SJSA1 (cell line): Measurements from ENCODE around the gene EZR. TPM values are rescaled to one million over a fixed set of nuclear protein-coding genes. Genes with fewer than 3 reads are reported as not detected.

Source experiments
- DNase-seq, 2 experiments: peaks; one replicate each; pipeline ENCODE4 v3.0.0-alpha.2; 2015 to 2020; ENCODE audit warnings: low spot score in 2 of 2, low read depth in 1 of 2
- H3K27ac ChIP-seq: fragments of 250-450 bp; sonication (Bioruptor Pico); 2 replicates; pipeline ENCODE4 v1.5.1; 2020; ENCODE audit warnings: mild to moderate bottlenecking, moderate library complexity
- H3K27me3 ChIP-seq: fragments of 250-450 bp; sonication (Bioruptor Pico); replicated peaks from 2 replicates; pipeline ENCODE4 v1.5.1; 2020; ENCODE audit warnings: mild to moderate bottlenecking, moderate library complexity
- H3K36me3 ChIP-seq: fragments of 250-450 bp; sonication (Bioruptor Pico); 2 replicates; pipeline ENCODE4 v1.5.1; 2020; ENCODE audit warnings: mild to moderate bottlenecking
- H3K4me1 ChIP-seq: fragments of 250-450 bp; sonication (Bioruptor Pico); replicated peaks from 2 replicates; pipeline ENCODE4 v1.6.1; 2021; ENCODE audit warnings: mild to moderate bottlenecking
- H3K4me3 ChIP-seq: fragments of 250-450 bp; sonication (Bioruptor Pico); 2 replicates; pipeline ENCODE4 v1.5.1; 2020; ENCODE audit warnings: mild to moderate bottlenecking
- H3K9me3 ChIP-seq: fragments of 250-450 bp; sonication (Bioruptor Pico); replicated peaks from 2 replicates; pipeline ENCODE4 v1.5.1; 2020; ENCODE audit warnings: mild to moderate bottlenecking
- total RNA-seq: library from RNA; depleted of rRNA; stranded (reverse); fragments of >200 nt; shearing (Covaris generic); gene quantifications from 2 replicates; pipeline ENCODE4 v1.2.3, GENCODE V29; 2014

Gene EZR
- total RNA-seq, 1 experiment from 2014 or later, result 246 TPM

DNA sequence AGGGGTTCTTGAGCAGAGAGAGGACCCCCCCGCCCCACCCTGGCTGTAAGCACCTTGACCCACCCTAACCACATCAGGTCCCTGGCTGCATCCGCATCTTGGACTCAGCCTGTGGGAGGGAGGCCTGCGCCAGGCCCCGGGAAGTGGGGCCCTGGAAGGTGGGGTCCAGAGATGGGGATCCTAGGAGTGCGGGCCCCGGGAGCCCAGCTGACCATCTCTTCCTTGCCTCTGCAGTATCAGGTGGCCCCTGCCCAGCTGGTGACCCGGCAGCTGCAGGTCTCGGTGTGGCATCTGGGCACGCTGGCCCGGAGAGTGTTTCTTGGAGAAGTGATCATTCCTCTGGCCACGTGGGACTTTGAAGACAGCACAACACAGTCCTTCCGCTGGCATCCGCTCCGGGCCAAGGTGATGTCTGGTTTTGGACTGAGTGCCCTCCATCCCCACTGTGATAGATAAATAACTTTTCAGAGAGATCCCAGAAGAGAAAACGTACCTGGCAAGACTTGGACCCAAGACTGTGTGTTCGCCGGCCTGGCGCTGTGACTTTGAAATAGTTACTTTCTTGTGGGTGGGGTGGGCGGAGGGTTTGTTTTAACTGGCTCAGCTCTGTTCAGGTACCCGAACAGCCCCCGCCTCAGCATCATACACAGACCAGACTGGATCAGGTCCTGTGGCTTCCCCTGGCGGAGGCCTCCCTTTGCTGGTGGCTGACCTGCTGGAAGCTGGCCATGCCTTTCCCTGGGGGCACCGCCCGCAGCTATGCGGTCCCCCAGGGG, 62.0 kb downstream of the EZR start:
- Histone ChIP-seq H3K27ac (no peak overlapping the region), H3K9me3 (no peaks in the 10 kb centered on the region), H3K4me1 (no peaks in the 10 kb centered on the region), H3K4me3 (no peak overlapping the region), H3K36me3 (peaks cover 27% of the 10 kb centered on the region), H3K27me3 (no peaks in the 10 kb centered on the region)
- no peak for DNase-seq

DNA sequence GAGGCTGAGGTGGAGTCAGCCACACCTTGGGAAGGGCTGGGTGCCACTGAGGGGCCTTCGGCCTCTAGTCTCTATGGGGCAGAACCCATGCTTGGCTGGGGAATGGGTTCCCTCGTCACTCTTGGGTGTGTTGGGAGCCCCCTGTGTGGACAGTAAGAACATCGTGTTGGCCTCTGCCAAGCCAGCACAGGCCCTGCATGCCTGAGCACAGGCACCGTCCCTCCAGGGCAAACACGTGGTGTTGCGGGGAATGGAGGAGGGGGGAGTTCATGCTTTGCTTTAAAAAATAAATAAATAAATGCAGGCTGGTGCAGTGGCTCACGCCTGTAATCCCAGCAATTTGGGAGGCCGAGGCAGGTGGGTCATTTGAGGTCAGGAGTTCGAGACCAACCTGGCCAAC, 63.0 kb downstream of the EZR start:
- Histone ChIP-seq H3K36me3 (peaks cover 19% of the 10 kb centered on the region), H3K9me3 (no peaks in the 10 kb centered on the region), H3K27ac (no peak overlapping the region), H3K4me1 (no peaks in the 10 kb centered on the region), H3K4me3 (no peak overlapping the region), H3K27me3 (no peaks in the 10 kb centered on the region)
- DNase-seq, result no peak

DNA sequence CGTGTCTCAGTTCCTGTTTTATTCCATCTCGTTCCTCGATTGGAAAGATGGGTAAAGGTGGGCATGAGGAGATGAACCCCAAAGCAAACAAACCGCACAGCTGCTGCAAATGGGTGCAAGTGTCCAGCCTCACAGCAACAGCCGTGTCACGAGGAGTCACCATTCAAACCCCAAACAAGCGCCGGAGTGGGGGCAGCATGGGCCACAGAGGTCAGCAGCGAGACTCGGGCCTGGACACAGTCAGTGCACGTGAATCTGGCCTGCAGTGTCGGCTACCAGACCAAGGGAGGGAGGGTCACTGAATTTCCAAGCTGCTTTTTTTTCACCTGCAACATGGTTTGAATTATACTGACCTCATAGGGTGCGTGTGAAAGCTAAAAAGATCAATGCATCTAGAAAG, 63.5 kb downstream of the EZR start:
- Histone ChIP-seq H3K27ac (no peak overlapping the region), H3K36me3 (peaks cover 19% of the 10 kb centered on the region), H3K9me3 (no peaks in the 10 kb centered on the region), H3K4me1 (no peaks in the 10 kb centered on the region), H3K27me3 (no peaks in the 10 kb centered on the region), H3K4me3 (no peak overlapping the region)
- no peak for DNase-seq

- Histone ChIP-seq H3K9me3 (no peaks in the 10 kb centered on the region), H3K4me1 (no peaks in the 10 kb centered on the region), H3K27ac (no peak overlapping the region), H3K27me3 (no peaks in the 10 kb centered on the region), H3K4me3 (no peak overlapping the region), H3K36me3 (peaks cover 20% of the 10 kb centered on the region)
- DNase-seq, result no peak
Observed at GRCh38 chr6:158754738-158755137, 64.4 kb downstream of the EZR start.

DNA sequence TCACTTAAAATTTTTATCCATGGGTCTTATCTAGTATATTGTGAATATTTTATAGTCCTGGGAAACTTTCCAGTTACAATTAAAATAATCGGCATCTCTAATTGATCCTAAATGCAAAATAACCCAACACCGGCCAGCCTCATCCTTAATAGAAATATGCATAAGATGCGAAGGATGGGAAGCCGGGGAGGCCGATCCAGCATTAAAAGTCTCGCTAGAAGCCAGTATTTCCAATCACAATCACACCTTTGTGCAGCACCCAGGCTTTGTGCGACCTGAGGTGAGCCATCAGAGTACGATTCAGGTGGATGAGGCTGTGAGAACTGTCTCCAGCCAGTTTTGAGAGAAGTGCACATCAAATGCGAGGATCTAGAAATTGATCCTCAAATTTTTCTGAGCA, 65.4 kb downstream of the EZR start:
- Histone ChIP-seq H3K9me3 (no peaks in the 10 kb centered on the region), H3K4me3 (no peak overlapping the region), H3K36me3 (peaks cover 22% of the 10 kb centered on the region), H3K27ac (no peak overlapping the region), H3K4me1 (no peaks in the 10 kb centered on the region), H3K27me3 (no peaks in the 10 kb centered on the region)
- DNase-seq, result no peak

DNA sequence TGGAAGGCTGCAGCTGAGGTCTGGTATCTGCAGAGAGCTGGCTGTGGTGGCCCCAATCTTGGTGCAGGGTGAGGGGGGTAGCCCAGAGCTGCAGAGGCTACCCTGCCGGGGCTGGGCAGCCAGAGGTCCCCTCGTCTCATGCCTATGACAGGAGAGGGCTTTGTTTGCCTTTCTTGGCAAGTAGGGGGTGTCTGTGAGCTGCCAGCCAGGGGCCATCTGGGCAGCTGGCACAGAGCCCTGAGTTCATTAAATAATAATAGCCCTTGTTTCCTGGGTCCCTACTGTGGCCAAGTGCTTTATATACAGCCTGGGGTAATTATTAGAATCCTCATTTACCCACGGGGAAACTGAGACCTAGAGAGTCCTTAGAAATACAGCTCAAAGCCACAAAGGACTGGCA, 66.6 kb downstream of the EZR start:
- no peaks in the 10 kb centered on the region for H3K27me3 ChIP-seq
- DNase-seq, result no peak
- no peak overlapping the region for H3K27ac ChIP-seq
- no peaks in the 10 kb centered on the region for H3K9me3 ChIP-seq
- H3K4me1 ChIP-seq, result no peaks in the 10 kb centered on the region
- peaks cover 20% of the 10 kb centered on the region for H3K36me3 ChIP-seq
- H3K4me3 ChIP-seq, result no peak overlapping the region

- Histone ChIP-seq H3K27me3 (no peaks in the 10 kb centered on the region), H3K4me3 (no peak overlapping the region), H3K27ac (no peak overlapping the region), H3K9me3 (no peaks in the 10 kb centered on the region), H3K4me1 (no peaks in the 10 kb centered on the region), H3K36me3 (peaks cover 17% of the 10 kb centered on the region; the same call in 1 of the 2 replicates)
- no peak for DNase-seq
Observed at GRCh38 chr6:158751921-158752320, 67.2 kb downstream of the EZR start.

- DNase-seq, result no peak
- H3K27me3 ChIP-seq, result no peaks in the 10 kb centered on the region
- no peak overlapping the region for H3K27ac ChIP-seq
- H3K4me1 ChIP-seq, result no peaks in the 10 kb centered on the region
- no peak overlapping the region for H3K4me3 ChIP-seq
- H3K9me3 ChIP-seq, result no peaks in the 10 kb centered on the region
- H3K36me3 ChIP-seq, result peaks cover 17% of the 10 kb centered on the region; the same call in 1 of the 2 replicates
Observed at GRCh38 chr6:158751224-158751623, 67.9 kb downstream of the EZR start.

DNA sequence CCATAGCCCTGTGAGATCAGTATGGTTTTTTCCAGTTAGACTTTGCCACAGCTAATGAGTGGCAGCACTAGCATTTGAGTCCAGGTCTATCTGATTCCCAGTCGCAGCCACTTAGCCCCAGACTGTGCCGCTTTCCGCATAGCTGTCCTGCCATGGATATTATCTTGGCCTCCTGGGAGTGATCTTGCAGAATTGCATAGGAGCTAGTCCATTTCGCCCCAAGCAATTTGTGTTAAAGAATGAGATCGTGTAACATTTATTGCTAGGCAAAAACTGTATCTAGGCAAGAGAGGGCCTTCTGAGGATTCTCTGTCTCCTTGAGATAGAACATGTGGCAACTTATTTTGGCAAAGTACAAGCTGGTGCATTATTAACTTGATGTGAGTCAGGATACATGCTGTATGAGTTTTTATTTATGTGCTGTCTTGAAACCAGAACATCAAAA, 74.2 kb downstream of the EZR start:
- DNase-seq, result no peak
- no peaks in the 10 kb centered on the region for H3K4me1 ChIP-seq
- H3K36me3 ChIP-seq, result peaks cover 17% of the 10 kb centered on the region
- no peak overlapping the region for H3K27ac ChIP-seq
- no peaks in the 10 kb centered on the region for H3K9me3 ChIP-seq
- no peak overlapping the region for H3K4me3 ChIP-seq
- H3K27me3 ChIP-seq, result no peaks in the 10 kb centered on the region

DNA sequence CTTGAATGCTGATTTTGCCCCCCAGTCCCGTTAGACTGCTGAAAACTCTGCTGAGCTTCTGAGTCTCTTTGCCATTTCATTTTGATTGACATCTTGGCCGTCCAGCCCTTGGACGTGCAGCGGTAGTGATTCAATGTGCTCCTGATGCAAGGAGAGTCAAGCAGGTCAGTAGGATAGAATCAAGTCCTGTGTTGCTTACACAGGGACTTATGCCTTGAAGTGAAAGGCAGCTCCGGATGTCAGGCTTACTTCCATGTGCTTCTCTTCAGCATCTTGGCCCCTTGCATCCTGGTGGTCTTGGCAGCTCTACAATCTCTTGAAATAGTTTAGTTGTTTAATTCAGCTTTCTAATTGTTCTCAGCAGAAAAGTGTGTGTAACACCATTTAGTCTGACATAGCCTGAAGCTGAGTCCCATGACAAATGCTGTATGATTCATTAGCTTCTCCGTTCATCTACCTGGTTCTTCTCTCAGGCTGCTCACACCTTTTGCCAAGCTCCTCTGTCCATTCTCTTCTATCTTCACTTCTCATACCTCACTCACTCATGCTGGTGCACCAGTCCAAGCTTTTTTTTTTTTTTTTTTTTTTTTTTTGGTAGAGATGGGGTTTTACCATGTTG, 76.0 kb downstream of the EZR start:
- DNase-seq, result no peak
- Histone ChIP-seq H3K27ac (no peak overlapping the region), H3K36me3 (peaks cover 21% of the 10 kb centered on the region), H3K9me3 (no peaks in the 10 kb centered on the region), H3K4me3 (no peak overlapping the region), H3K27me3 (no peaks in the 10 kb centered on the region), H3K4me1 (no peaks in the 10 kb centered on the region)

- no peak overlapping the region for H3K4me3 ChIP-seq
- H3K27me3 ChIP-seq, result no peaks in the 10 kb centered on the region
- peaks cover 23% of the 10 kb centered on the region for H3K36me3 ChIP-seq
- DNase-seq, result no peak
- no peaks in the 10 kb centered on the region for H3K9me3 ChIP-seq
- no peak overlapping the region for H3K27ac ChIP-seq
- H3K4me1 ChIP-seq, result no peaks in the 10 kb centered on the region
Observed at GRCh38 chr6:158739673-158740072, 79.5 kb downstream of the EZR start.

DNA sequence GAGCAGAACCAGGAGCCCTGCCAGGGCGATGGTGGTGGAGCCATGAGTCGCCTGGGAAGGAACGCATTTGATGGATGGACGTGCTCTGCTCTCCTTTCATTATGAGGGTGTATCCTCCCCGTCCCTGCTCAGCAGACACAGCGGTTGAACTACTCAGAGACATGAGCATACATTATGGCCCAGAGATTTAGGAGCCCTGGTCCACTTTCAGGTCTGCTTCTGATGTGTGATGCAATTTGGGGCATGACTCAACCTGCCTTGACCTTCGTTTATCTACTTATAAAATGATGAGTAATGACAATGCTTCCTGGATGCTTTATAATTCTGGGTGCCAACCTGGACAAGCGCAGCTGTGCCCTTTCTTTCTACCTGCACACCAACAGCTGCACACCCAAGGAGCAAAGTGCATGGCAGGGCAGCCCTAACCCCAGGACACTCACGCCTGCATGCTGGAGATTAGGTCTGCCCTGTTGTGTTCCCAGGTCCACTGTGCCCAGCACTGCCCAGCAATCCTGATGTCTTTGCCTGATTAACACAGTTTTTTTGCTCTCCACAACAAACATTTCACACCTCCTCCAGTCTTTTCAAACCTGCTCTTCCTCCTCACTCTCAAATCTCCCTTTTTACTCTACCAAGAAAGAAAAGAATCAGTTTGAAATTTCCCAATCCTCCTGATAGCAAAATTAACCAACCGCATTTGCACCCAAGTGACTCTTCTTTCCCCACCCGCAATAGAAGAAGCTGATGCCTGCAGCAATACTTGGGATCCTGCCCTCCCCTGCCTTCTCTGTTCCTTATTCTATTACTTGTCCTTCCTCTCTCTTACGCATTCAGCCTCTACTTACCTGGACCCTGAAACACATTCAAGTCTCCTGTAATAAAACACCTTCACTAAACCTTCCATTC, 81.2 kb downstream of the EZR start:
- Histone ChIP-seq H3K4me1 (no peaks in the 10 kb centered on the region), H3K27ac (no peak overlapping the region), H3K9me3 (no peaks in the 10 kb centered on the region), H3K36me3 (peaks cover 17% of the 10 kb centered on the region), H3K4me3 (no peak overlapping the region), H3K27me3 (no peaks in the 10 kb centered on the region)
- no peak for DNase-seq

DNA sequence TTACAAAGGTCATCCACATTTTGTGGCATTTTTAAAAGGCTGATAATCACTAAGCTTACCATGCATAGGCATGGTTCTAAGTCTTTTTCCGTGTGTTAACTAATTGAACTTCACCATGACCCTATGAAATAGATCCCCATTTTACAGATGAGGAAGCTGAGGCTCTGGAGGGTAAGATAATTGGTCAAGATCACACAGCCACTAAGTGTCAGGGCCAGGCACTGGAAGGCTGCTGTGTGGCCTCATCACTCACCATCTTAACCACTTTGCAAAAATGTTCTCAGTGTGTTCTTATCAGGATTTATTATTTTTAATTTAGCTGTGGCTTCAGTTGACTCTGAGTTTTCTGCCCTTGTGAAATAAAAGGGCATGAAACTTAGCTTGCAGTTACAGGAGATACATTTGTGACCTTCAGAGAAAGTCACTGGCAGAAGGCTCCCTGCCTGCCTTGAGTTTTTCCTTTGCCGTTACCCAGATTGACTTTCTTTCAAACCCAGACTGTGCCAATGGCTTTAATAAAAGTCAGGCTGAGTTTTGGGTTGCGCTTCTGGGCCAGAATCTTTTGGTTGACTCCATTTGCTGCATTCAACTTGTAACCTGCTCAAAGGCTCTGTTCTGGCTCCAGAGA, 82.0 kb downstream of the EZR start:
- Histone ChIP-seq H3K27me3 (no peaks in the 10 kb centered on the region), H3K27ac (no peak overlapping the region), H3K4me3 (no peak overlapping the region), H3K36me3 (peaks cover 15% of the 10 kb centered on the region), H3K9me3 (no peaks in the 10 kb centered on the region), H3K4me1 (no peaks in the 10 kb centered on the region)
- DNase-seq, result no peak
